ENCODE measurements around the gene STRADB. TPM values are rescaled to one million over a fixed set of nuclear protein-coding genes. Genes with fewer than 3 reads are reported as not detected.
A peak's percentile ranks its signal among the peaks of the same experiment; 100 is the strongest.

The STRADB gene
- total and polyA plus RNA-seq, 2 donors (not counting 3 experiments of a cell fraction or from before 2014, with no cell fraction given): 6.9 to 16.6 TPM

DNA sequence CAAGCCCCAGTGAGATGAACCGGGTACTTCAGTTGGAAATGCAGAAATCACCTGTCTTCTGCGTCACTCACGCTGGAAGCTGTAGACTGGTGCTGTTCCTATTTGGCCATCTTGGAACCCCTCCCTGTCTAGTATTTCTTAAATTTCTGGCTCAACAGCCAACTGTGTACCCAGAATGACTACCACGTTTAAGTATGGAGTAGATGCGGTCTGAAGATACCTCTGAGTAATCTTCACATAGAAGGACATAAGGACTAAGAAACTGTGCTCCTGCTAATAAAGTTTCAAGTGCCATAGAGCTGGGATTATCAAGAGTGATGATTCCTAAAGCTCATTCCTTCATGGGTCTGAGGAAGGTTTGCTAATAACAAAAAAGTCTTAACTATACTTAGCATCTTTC lies 20.7 kb upstream of the STRADB start:
- no peak overlapping the region for H3K9ac ChIP-seq (replicated peaks; ENCODE audit: extremely low read depth, insufficient read depth, low read length)

DNA sequence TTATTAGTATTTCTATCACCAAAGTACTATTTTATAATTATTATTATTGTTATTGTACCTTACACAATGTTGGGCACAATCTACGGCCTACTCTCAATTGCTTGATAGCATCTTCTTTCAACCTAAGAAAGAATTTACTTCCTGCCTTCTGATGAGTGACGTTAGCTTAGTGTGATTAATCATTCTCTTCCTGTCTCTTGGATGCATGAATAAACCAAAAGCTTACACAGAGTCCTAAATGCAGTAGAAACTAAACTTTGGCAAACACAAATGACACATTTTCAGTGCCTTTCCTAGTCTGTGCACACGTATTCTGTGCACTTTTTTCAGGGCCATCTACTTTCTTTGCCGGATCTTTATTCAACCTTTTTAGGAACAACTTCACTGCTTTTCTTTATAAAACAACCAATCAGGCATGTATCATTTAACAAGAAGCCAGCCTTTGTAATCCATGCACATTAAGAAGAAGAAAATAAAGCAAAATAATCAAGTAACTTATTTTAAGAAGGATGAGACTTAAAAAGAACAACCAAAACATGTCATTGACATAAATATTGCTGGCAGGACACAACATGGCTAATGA lies 19.4 kb upstream of the STRADB start:
- no TSS peak for BruUV-seq (replicated peaks)
- Histone ChIP-seq H3K9me3 (replicated peaks; ENCODE audit: control insufficient read depth, insufficient read depth, low read length) (no peaks in the 10 kb centered on the region), H3K27ac (ENCODE audit: insufficient read depth, low read depth, low read length) (peak overlapping the region; percentile 12), H3K36me3 (ENCODE audit: control insufficient read depth in 2 of 2, extremely low read depth in 1 of 2, insufficient read depth in 2 of 2, low read length in 2 of 2) (no peaks in the 10 kb centered on the region), H3K4me2 (ENCODE audit: insufficient read depth, low read length) (peak overlapping the region; percentile 29), H3K4me1 (ENCODE audit: control insufficient read depth, extremely low read depth, insufficient read depth, low read length) (peaks cover 24% of the 10 kb centered on the region), H3K4me3 (replicated peaks in 1 of 3; ENCODE audit: insufficient read depth in 1 of 3, low read depth in 1 of 3, low read length in 3 of 3) (no peak overlapping the region), H3K27me3 (ENCODE audit: control insufficient read depth in 2 of 2, insufficient read depth in 2 of 2, low read length in 2 of 2) (no peaks in the 10 kb centered on the region), H3K9ac (replicated peaks; ENCODE audit: extremely low read depth, insufficient read depth, low read length) (no peak overlapping the region), H3K9me1 (replicated peaks; ENCODE audit: control insufficient read depth, extremely low read depth, insufficient read depth, low read length) (no peaks in the 10 kb centered on the region), H2AFZ (ENCODE audit: low read depth, low read length) (no peak overlapping the region), H4K20me1 (replicated peaks; ENCODE audit: control insufficient read depth, extremely low read depth, insufficient read depth, low read length) (no peaks in the 10 kb centered on the region), H3K79me2 (ENCODE audit: control insufficient read depth, insufficient read depth, low read length) (peaks cover 20% of the 10 kb centered on the region)
- dilution Hi-C loops (cut with MboI; ENCODE audit: extremely low pct_ligation_motif_present, low sequenced_read_pairs): no loop called here
- intact Hi-C loops (cut with micrococcal nuclease): loop anchor here (1.0 kb wide), 1 partner anchor 19 kb away; the partner anchor contains the start of genes STRADB and TRAK2
- peak; percentile 74 for TF ChIP-seq FOS (IDR thresholded peaks at IDR 0.05; ENCODE audit: borderline replicate concordance, insufficient read depth, low read length)
- TF ChIP-seq POLR2A (IDR thresholded peaks at IDR 0.05; ENCODE audit: low read depth, low read length): no peak
- TF ChIP-seq, protein P1, sequence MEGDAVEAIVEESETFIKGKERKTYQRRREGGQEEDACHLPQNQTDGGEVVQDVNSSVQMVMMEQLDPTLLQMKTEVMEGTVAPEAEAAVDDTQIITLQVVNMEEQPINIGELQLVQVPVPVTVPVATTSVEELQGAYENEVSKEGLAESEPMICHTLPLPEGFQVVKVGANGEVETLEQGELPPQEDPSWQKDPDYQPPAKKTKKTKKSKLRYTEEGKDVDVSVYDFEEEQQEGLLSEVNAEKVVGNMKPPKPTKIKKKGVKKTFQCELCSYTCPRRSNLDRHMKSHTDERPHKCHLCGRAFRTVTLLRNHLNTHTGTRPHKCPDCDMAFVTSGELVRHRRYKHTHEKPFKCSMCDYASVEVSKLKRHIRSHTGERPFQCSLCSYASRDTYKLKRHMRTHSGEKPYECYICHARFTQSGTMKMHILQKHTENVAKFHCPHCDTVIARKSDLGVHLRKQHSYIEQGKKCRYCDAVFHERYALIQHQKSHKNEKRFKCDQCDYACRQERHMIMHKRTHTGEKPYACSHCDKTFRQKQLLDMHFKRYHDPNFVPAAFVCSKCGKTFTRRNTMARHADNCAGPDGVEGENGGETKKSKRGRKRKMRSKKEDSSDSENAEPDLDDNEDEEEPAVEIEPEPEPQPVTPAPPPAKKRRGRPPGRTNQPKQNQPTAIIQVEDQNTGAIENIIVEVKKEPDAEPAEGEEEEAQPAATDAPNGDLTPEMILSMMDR (IDR thresholded peaks at IDR 0.05; ENCODE audit: extremely low read depth in 1 of 2, insufficient read depth in 1 of 2, low read depth in 1 of 2, low read length in 2 of 2): no peak
- TF ChIP-seq, protein P2, sequence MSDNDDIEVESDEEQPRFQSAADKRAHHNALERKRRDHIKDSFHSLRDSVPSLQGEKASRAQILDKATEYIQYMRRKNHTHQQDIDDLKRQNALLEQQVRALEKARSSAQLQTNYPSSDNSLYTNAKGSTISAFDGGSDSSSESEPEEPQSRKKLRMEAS (IDR thresholded peaks at IDR 0.05; ENCODE audit: insufficient read depth, insufficient read length): no peak
- TF ChIP-seq POLR2AphosphoS5 (IDR thresholded peaks at IDR 0.05; ENCODE audit: insufficient read depth, low read depth, low read length): peak; percentile 42
- TF ChIP-seq JUN (IDR thresholded peaks at IDR 0.05; ENCODE audit: borderline replicate concordance, insufficient read depth, insufficient read length, low read depth): peak; percentile 60
- no peak for TF ChIP-seq EZH2 (IDR thresholded peaks at IDR 0.05; ENCODE audit: borderline replicate concordance, low read depth, low read length, severe bottlenecking)
- TF ChIP-seq GATA2 (IDR thresholded peaks at IDR 0.05; ENCODE audit: insufficient read depth, insufficient read length, low read depth, low read length): peak; percentile 78
- TF ChIP-seq MYC (IDR thresholded peaks at IDR 0.05; ENCODE audit: low read depth, low read length): no peak
- ChIA-PET POLR2A (no interaction called here), CTCF (interaction anchor here (0.9 to 1.9 kb wide), 4 partner anchors 18 to 27 kb away, joined by 3 to 5 read pairs (median 4); partner anchors contain the start of genes STRADB and TRAK2)
- peak; percentile 74 for DNase-seq (ENCODE audit: low read depth, low spot score)
- FAIRE-seq: peak; percentile 43

More for the DNA sequence above, 20.7 kb upstream of the STRADB start:
- peaks cover 20% of the 10 kb centered on the region for H3K79me2 ChIP-seq (ENCODE audit: control insufficient read depth, insufficient read depth, low read length)
- intact Hi-C loops (cut with micrococcal nuclease): no loop called here
- CTCF ChIA-PET: no interaction called here
- no peak overlapping the region for H3K4me3 ChIP-seq (replicated peaks in 1 of 3; ENCODE audit: insufficient read depth in 1 of 3, low read depth in 1 of 3, low read length in 3 of 3)
- POLR2A ChIA-PET: no interaction called here
- DNase-seq (ENCODE audit: low read depth, low spot score): no peak
- H3K9me1 ChIP-seq (replicated peaks; ENCODE audit: control insufficient read depth, extremely low read depth, insufficient read depth, low read length): no peaks in the 10 kb centered on the region
- H3K27ac ChIP-seq (ENCODE audit: insufficient read depth, low read depth, low read length): no peak overlapping the region
- no peaks in the 10 kb centered on the region for H3K27me3 ChIP-seq (ENCODE audit: control insufficient read depth in 2 of 2, insufficient read depth in 2 of 2, low read length in 2 of 2)
- no TSS peak for BruUV-seq (replicated peaks)
- dilution Hi-C loops (cut with MboI; ENCODE audit: extremely low pct_ligation_motif_present, low sequenced_read_pairs): no loop called here
- H3K36me3 ChIP-seq (ENCODE audit: control insufficient read depth in 2 of 2, extremely low read depth in 1 of 2, insufficient read depth in 2 of 2, low read length in 2 of 2): no peaks in the 10 kb centered on the region
- FAIRE-seq: no peak
- no peak for TF ChIP-seq FOS (IDR thresholded peaks at IDR 0.05; ENCODE audit: borderline replicate concordance, insufficient read depth, low read length)
- TF ChIP-seq, protein P2 (IDR thresholded peaks at IDR 0.05; ENCODE audit: insufficient read depth, insufficient read length): no peak
- H2AFZ ChIP-seq (ENCODE audit: low read depth, low read length): no peak overlapping the region
- H3K9me3 ChIP-seq (replicated peaks; ENCODE audit: control insufficient read depth, insufficient read depth, low read length): no peaks in the 10 kb centered on the region
- no peaks in the 10 kb centered on the region for H4K20me1 ChIP-seq (replicated peaks; ENCODE audit: control insufficient read depth, extremely low read depth, insufficient read depth, low read length)
- peaks cover 24% of the 10 kb centered on the region for H3K4me1 ChIP-seq (ENCODE audit: control insufficient read depth, extremely low read depth, insufficient read depth, low read length)
- H3K4me2 ChIP-seq (ENCODE audit: insufficient read depth, low read length): no peak overlapping the region

All from endothelial cell of umbilical vein (primary cell).